K562 (cell line): Measurements from ENCODE around the gene CUX1. TPM values are rescaled to one million over a fixed set of nuclear protein-coding genes. Genes with fewer than 3 reads are reported as not detected.

ENCODE experiments used
- ATAC-seq: fragments of 200-7000 bp; cut with Tn5 transposase; 3 replicates; pipeline ENCODE4 v1.9.1; 2020; ENCODE audit warnings: moderate library complexity
- BruUV-seq: library from RNA; stranded (reverse); fragments of 400-500 nt; replicated peaks from 2 replicates; lab custom pipeline; 2021; lab: Mats Ljungman, UMichigan
- CTCF ChIA-PET: fragments of 300-600 bp; formaldehyde crosslinking; extraction: SDS; loops from one replicate; lab custom pipeline; 2021; ENCODE audit warnings: low intra/inter-chr PET ratio; lab: Yijun Ruan, JAX
- POLR2A ChIA-PET: fragments of 300-600, 350-650 bp; sonication (Branson Sonifier 250); formaldehyde crosslinking; extraction: SDS; loops from one replicate; lab custom pipeline; 2021; ENCODE audit warnings: antibody characterized with exemption, inconsistent platforms; lab: Yijun Ruan, JAX
- DNase-seq, 4 experiments: peaks; one replicate each; pipeline versions ENCODE4 v3.0.0 to v3.0.0-alpha.2; 2011 to 2018; ENCODE audit warnings: low spot score in 3 of 4, mixed read lengths in 3 of 4; ENCODE audit errors: extremely low read depth in 1 of 4
- FAIRE-seq: peaks from 2 replicates; lab custom pipeline; 2011; peaks lifted over from hg19 to GRCh38; lab: Jason Lieb, UNC
- H2AFZ ChIP-seq: 2 replicates; pipeline ENCODE4 v1.6.0; 2011; ENCODE audit warnings: low read depth, low read length, control low read depth, inconsistent platforms
- H3K27ac ChIP-seq: fragments of 200-600 bp; 3 replicates; pipeline ENCODE4 v1.8.0; 2011; ENCODE audit warnings: low read depth, mild to moderate bottlenecking, control low read depth, inconsistent platforms, low read length, moderate library complexity, mixed read lengths; ENCODE audit errors: extremely low read depth
- H3K27me3 ChIP-seq, 2 experiments: fragments of 300-600 bp in 1 of 2; 2 replicates in 1 of 2; 3 replicates in 1 of 2; pipeline versions ENCODE4 v1.6.0 to v1.8.0; 2011; ENCODE audit warnings: inconsistent platforms in 2 of 2, low read length in 2 of 2, mild to moderate bottlenecking in 1 of 2, mixed read lengths in 1 of 2, moderate library complexity in 1 of 2; ENCODE audit not compliant: control insufficient read depth in 2 of 2, insufficient read depth in 2 of 2
- H3K36me3 ChIP-seq: fragments of 300-600 bp; 3 replicates; pipeline ENCODE4 v1.8.0; 2011; ENCODE audit warnings: mild to moderate bottlenecking, low read length, inconsistent platforms; ENCODE audit not compliant: control insufficient read depth, insufficient read depth
- H3K4me1 ChIP-seq, 2 experiments: fragments of 200-600 bp in 1 of 2; replicated peaks in 1 of 2; 2 replicates in 1 of 2; 3 replicates in 1 of 2; pipeline versions ENCODE4 v1.5.1 to v1.8.0; 2011; ENCODE audit warnings: inconsistent platforms in 2 of 2, low read length in 2 of 2, mild to moderate bottlenecking in 1 of 2, mixed read lengths in 1 of 2, moderate library complexity in 1 of 2; ENCODE audit not compliant: control insufficient read depth in 2 of 2, insufficient read depth in 2 of 2
- H3K4me2 ChIP-seq: 2 replicates; pipeline ENCODE4 v1.6.1; 2011; ENCODE audit warnings: low read length, control low read depth, inconsistent platforms, mixed read lengths; ENCODE audit not compliant: insufficient read depth
- H3K4me3 ChIP-seq: fragments of 200-600 bp; sonication (generic), shearing (Covaris generic); 2 replicates; pipeline ENCODE4 v1.5.1; 2016; ENCODE audit warnings: control low read depth, inconsistent platforms
- H3K79me2 ChIP-seq: fragments of 200-600 bp; 3 replicates; pipeline ENCODE4 v1.8.0; 2011; ENCODE audit warnings: low read length, inconsistent platforms; ENCODE audit not compliant: control insufficient read depth, insufficient read depth
- H3K9ac ChIP-seq, 2 experiments: 2 replicates each; pipeline versions ENCODE4 v1.6.0 to v1.6.1; 2011; ENCODE audit warnings: low read depth in 2 of 2, low read length in 2 of 2, control low read depth in 1 of 2, inconsistent platforms in 1 of 2, mild to moderate bottlenecking in 1 of 2, mixed read lengths in 1 of 2; ENCODE audit not compliant: insufficient read depth in 1 of 2
- H3K9me1 ChIP-seq: one replicate; pipeline ENCODE4 v1.6.0; 2011; ENCODE audit warnings: inconsistent platforms, mild to moderate bottlenecking, low read length, moderate library complexity; ENCODE audit not compliant: control insufficient read depth, insufficient read depth
- H3K9me3 ChIP-seq: replicated peaks from 2 replicates; pipeline ENCODE4 v1.5.1; 2011; ENCODE audit warnings: low read depth, low read length, inconsistent platforms; ENCODE audit not compliant: control insufficient read depth, insufficient read depth
- H4K20me1 ChIP-seq: replicated peaks from 2 replicates; pipeline ENCODE4 v1.6.1; 2011; ENCODE audit warnings: low read length, inconsistent platforms, mixed read lengths; ENCODE audit not compliant: control insufficient read depth, insufficient read depth
- ARID1B ChIP-seq: fragments of 450-650 bp; IDR thresholded peaks from 2 replicates; pipeline ENCODE4 v1.6.1; 2016; ENCODE audit warnings: antibody characterized with exemption, mild to moderate bottlenecking, inconsistent platforms
- BHLHE40 ChIP-seq: IDR thresholded peaks from 2 replicates; pipeline ENCODE4 v1.6.1; 2011; ENCODE audit warnings: low read length, improper control_type of control experiment
- ETV1 ChIP-seq: fragments of 450-650 bp; conservative IDR thresholded peaks from 2 replicates; pipeline ENCODE4 v1.6.1; 2016; ENCODE audit warnings: missing genetic modification characterization, control low read depth, low read depth, missing compliant biosample characterization
- HDAC6 ChIP-seq: IDR thresholded peaks from 2 replicates; pipeline ENCODE4 v1.6.1; 2012; ENCODE audit warnings: low read depth, mild to moderate bottlenecking, control low read depth, inconsistent platforms, low read length, moderate library complexity
- MAFF ChIP-seq: IDR thresholded peaks from 2 replicates; pipeline ENCODE4 v1.6.1; 2012; ENCODE audit warnings: low read length, improper control_type of control experiment
- MTA1 ChIP-seq: fragments of 450-650 bp; IDR thresholded peaks from 2 replicates; pipeline ENCODE4 v1.6.1; 2017; ENCODE audit warnings: borderline replicate concordance
- NFATC3 ChIP-seq: fragments of 450-650 bp; IDR thresholded peaks from 2 replicates; pipeline ENCODE4 v1.6.1; 2017; ENCODE audit warnings: mild to moderate bottlenecking
- SLC30A9 ChIP-seq: fragments of 250-450 bp; sonication (Bioruptor Pico); IDR thresholded peaks from 2 replicates; pipeline ENCODE4 v1.8.0; 2022; ENCODE audit warnings: mild to moderate bottlenecking, moderate library complexity
- SMC3 ChIP-seq: conservative IDR thresholded peaks from 2 replicates; pipeline ENCODE4 v1.6.1; 2011; ENCODE audit warnings: low read depth, low read length, improper control_type of control experiment; ENCODE audit not compliant: insufficient read depth
- SNIP1 ChIP-seq: fragments of 450-650 bp; IDR thresholded peaks from 2 replicates; pipeline ENCODE4 v1.7.1; 2017; ENCODE audit warnings: low read depth, mild to moderate bottlenecking
- TAF7 ChIP-seq: fragments of 450-650 bp; IDR thresholded peaks from 2 replicates; pipeline ENCODE4 v1.6.1; 2016; ENCODE audit warnings: missing genetic modification characterization, missing compliant biosample characterization
- ZNF408 ChIP-seq: fragments of 250-450 bp; sonication (Bioruptor Pico); IDR thresholded peaks from 2 replicates; pipeline ENCODE4 v1.4.0; 2020; ENCODE audit warnings: low read depth, mild to moderate bottlenecking, moderate library complexity
- ZNF551 ChIP-seq: fragments of 250-450 bp; sonication (Bioruptor Pico); IDR thresholded peaks from 2 replicates; pipeline ENCODE4 v1.5.0; 2021; ENCODE audit warnings: mild to moderate bottlenecking, moderate library complexity
- ZNF766 ChIP-seq: fragments of 200-800 bp; sonication (Bioruptor generic); conservative IDR thresholded peaks from 2 replicates; pipeline ENCODE4 v1.6.1; 2016; ENCODE audit warnings: missing genetic modification characterization, missing compliant biosample characterization
- WGBS: fragments of 100-300 bp; shearing (Covaris generic); methylation state at CpG from one replicate; pipeline ENCODE4 v1.1.6; 2016; ENCODE audit warnings: low coverage, mixed read lengths; ENCODE audit not compliant: insufficient coverage; ENCODE audit errors: missing lambda C conversion rate; 5-methylcytosine and 5-hydroxymethylcytosine counted together
- in situ Hi-C: fragments of 300-500 bp; cut with MboI; formaldehyde crosslinking; loops from 4 replicates; pipeline ENCODE4 v1.15.0; 2018; ENCODE audit warnings: inconsistent platforms, mixed read lengths
- intact Hi-C: fragments of 100-400 bp; cut with micrococcal nuclease; formaldehyde crosslinking; loops from 2 replicates; pipeline ENCODE4 v1.14.2; 2022
- polyA plus RNA-seq, 8 experiments: library from polyadenylated mRNA; depleted of rRNA in 4 of 8; stranded (reverse) in 5 of 8; unstranded in 3 of 8; fragments of >200 nt; fragmentation: Nextera tagmentation in 2 of 8; fragmentation: Illumina TruSeq in 1 of 8; extraction: Ambion mirVana in 2 of 8; extraction: Trizol in 1 of 8; gene quantifications; 2 replicates each; pipeline versions ENCODE4 v1.2.1 to v1.2.3, GENCODE V29; 2011 to 2014; ENCODE audit warnings: inconsistent platforms in 1 of 8, missing spikeins in 1 of 8
- total RNA-seq, 7 experiments: library from RNA; depleted of rRNA in 6 of 7; stranded (reverse); fragments of >200 nt in 6 of 7; fragmentation: Illumina TruSeq in 2 of 7; extraction: Trizol in 2 of 7; gene quantifications; 2 replicates each; pipeline versions ENCODE4 v1.2.1 to v1.2.3, GENCODE V29; 2011 to 2021; ENCODE audit warnings: low replicate concordance in 1 of 7
- TF ChIP-seq, protein P1 (sequence below), 2 experiments: IDR thresholded peaks; 2 replicates each; pipeline ENCODE4 v1.6.1; 2012; ENCODE audit warnings: improper control_type of control experiment in 2 of 2, low read depth in 2 of 2, low read length in 2 of 2, borderline replicate concordance in 1 of 2

The CUX1 gene
- total and polyA plus RNA-seq, 9 of the 15 experiments (the other 6 are each of a cell fraction or from before 2014, with no cell fraction given), result 3.6 to 55.3 (median 25.2) TPM

DNA sequence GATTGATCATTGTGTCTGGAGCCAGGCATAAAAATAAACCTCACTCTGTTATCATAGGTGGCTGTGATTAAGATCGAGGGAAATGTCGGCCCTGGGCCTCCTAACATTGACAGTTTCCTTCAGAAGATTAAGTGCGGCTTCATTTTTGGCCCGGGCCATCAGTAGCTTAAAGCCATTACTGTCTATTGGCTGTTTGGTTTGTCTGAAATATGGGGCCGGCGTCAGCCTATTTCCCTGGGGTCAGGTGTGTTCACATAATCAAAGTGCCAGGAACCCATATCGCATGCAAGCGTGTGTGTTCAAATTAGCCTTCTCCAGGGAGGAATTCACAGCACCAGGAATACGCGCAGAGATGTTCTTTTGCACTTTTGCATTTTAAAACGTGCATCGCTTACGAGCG is 114.7 kb downstream of the CUX1 start:
- in situ Hi-C loops, result no loop called here
- no peaks in the 10 kb centered on the region for H3K9me1 ChIP-seq
- H3K4me2 ChIP-seq, result no peak overlapping the region
- ATAC-seq, result no peak
- no peak overlapping the region for H2AFZ ChIP-seq
- intact Hi-C loops, result no loop called here
- H3K9ac ChIP-seq, result no peak overlapping the region
- H3K79me2 ChIP-seq, result peaks cover 65% of the 10 kb centered on the region
- peak; percentile 41; the same call in 1 of the 2 replicates for TF ChIP-seq ZNF766 (CRISPR knock-in tag)
- no peak for TF ChIP-seq SLC30A9 (CRISPR knock-in tag)
- no peaks in the 10 kb centered on the region; the same call in 1 of the 2 replicates for H4K20me1 ChIP-seq
- POLR2A ChIA-PET, result interaction anchor here (0.6 to 1.0 kb wide), 5 partner anchors 8 to 145 kb away, joined by 3 to 4 read pairs (median 3); no protein-coding TSS in a partner anchor
- H3K27me3 ChIP-seq, result no peaks in the 10 kb centered on the region
- no TSS peak for BruUV-seq
- no peak overlapping the region for H3K27ac ChIP-seq
- WGBS, result 81% methylated on average over 14 of the region's 14 CpGs
- CTCF ChIA-PET, result no interaction called here
- no peak for DNase-seq
- H3K4me3 ChIP-seq, result no peak overlapping the region
- peaks cover 8% of the 10 kb centered on the region; the same call in 2 of the 3 replicates for H3K36me3 ChIP-seq
- H3K4me1 ChIP-seq, result peaks cover 0 to 11% of the 10 kb centered on the region in 2 experiments; a peak in 3 of 5 replicates
- H3K9me3 ChIP-seq, result no peaks in the 10 kb centered on the region
- peak; percentile 23 for FAIRE-seq

DNA sequence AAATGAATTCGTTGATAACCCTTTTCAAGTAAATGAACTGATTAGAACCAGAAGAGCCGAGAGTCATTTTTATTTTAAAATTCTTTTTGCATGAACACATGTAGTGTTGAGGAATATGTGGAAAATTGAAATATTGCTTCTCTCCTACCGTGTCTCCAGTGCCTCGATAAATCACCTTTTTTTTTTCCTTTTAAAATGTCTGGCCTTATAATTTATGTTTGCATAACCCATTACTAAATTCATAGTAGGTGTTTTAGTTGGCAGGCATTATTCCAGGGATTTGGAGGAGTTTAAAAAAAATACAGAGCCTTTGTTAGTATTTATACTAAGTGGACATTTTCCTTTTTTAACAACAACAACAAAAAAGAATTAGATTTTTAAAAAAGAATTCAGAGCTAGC is 115.6 kb downstream of the CUX1 start:
- 81% methylated on average over 4 of the region's 4 CpGs for WGBS
- Histone ChIP-seq H3K4me2 (no peak overlapping the region), H3K4me1 (peaks cover 0 to 7% of the 10 kb centered on the region in 2 experiments; a peak in 2 of 5 replicates), H3K36me3 (peaks cover 7% of the 10 kb centered on the region; the same call in 2 of the 3 replicates), H3K9me1 (no peaks in the 10 kb centered on the region), H3K4me3 (no peak overlapping the region), H3K27ac (no peak overlapping the region), H3K79me2 (peaks cover 57% of the 10 kb centered on the region; the same call in 2 of the 3 replicates), H3K9ac (no peak overlapping the region), H2AFZ (no peak overlapping the region), H4K20me1 (no peaks in the 10 kb centered on the region; the same call in 1 of the 2 replicates), H3K27me3 (no peaks in the 10 kb centered on the region), H3K9me3 (no peaks in the 10 kb centered on the region)
- FAIRE-seq, result no peak
- ATAC-seq, result no peak
- no peak for DNase-seq
- intact Hi-C loops, result no loop called here
- BruUV-seq, result TSS peak; percentile 7
- in situ Hi-C loops, result no loop called here
- POLR2A ChIA-PET, result interaction anchor here (0.7 to 1.3 kb wide), 3 partner anchors 9 kb away, joined by 3 read pairs; no protein-coding TSS in a partner anchor
- CTCF ChIA-PET, result no interaction called here
- no peak for TF ChIP-seq SMC3
- TF ChIP-seq MTA1, result no peak
- no peak for TF ChIP-seq HDAC6
- TF ChIP-seq, protein P1, sequence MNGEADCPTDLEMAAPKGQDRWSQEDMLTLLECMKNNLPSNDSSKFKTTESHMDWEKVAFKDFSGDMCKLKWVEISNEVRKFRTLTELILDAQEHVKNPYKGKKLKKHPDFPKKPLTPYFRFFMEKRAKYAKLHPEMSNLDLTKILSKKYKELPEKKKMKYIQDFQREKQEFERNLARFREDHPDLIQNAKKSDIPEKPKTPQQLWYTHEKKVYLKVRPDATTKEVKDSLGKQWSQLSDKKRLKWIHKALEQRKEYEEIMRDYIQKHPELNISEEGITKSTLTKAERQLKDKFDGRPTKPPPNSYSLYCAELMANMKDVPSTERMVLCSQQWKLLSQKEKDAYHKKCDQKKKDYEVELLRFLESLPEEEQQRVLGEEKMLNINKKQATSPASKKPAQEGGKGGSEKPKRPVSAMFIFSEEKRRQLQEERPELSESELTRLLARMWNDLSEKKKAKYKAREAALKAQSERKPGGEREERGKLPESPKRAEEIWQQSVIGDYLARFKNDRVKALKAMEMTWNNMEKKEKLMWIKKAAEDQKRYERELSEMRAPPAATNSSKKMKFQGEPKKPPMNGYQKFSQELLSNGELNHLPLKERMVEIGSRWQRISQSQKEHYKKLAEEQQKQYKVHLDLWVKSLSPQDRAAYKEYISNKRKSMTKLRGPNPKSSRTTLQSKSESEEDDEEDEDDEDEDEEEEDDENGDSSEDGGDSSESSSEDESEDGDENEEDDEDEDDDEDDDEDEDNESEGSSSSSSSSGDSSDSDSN (IDR thresholded peaks at IDR 0.05; ENCODE audit: borderline replicate concordance in 1 of 2, low read depth in 2 of 2, low read length in 2 of 2), result no peak
- no peak for TF ChIP-seq MAFF
- no peak for TF ChIP-seq BHLHE40
- TF ChIP-seq SNIP1, result no peak
- TF ChIP-seq ETV1 (tag), result no peak
- no peak for TF ChIP-seq NFATC3
- TF ChIP-seq TAF7, result no peak
- no peak for TF ChIP-seq ZNF551 (CRISPR knock-in tag)
- TF ChIP-seq ARID1B, result no peak
- no peak for TF ChIP-seq ZNF408 (CRISPR knock-in tag)
